ENCODE measurements around the gene M1AP. TPM values are rescaled to one million over a fixed set of nuclear protein-coding genes. Genes with fewer than 3 reads are reported as not detected.

The M1AP gene
- total RNA-seq, 1 donor from 2014 or later, result 0.81 TPM

GRCh38 chr2:74646834-74647482 is 1.2 kb downstream of the M1AP start:
- peaks cover 3% of the 10 kb centered on the region for H3K9me3 Mint-ChIP-seq (ENCODE audit: unreplicated experiment)

GRCh38 chr2:74646201-74646600 is 1.9 kb downstream of the M1AP start:
- peaks cover 3% of the 10 kb centered on the region for H3K9me3 Mint-ChIP-seq (ENCODE audit: unreplicated experiment)
- H3K36me3 Mint-ChIP-seq (ENCODE audit: unreplicated experiment), result no peaks in the 10 kb centered on the region
- peaks cover 5% of the 10 kb centered on the region for H3K27me3 Mint-ChIP-seq (ENCODE audit: unreplicated experiment)
- no peak overlapping the region for H3K27ac Mint-ChIP-seq (ENCODE audit: unreplicated experiment)
- TF ChIP-seq CTCF (IDR thresholded peaks at IDR 0.05; ENCODE audit: partially characterized antibody, unreplicated experiment), result no peak
- no peak for DNase-seq
- H3K4me1 Mint-ChIP-seq (ENCODE audit: low read depth, unreplicated experiment), result no peaks in the 10 kb centered on the region
- H3K4me3 Mint-ChIP-seq (ENCODE audit: unreplicated experiment), result no peak overlapping the region

More at GRCh38 chr2:74646834-74647482, 1.2 kb downstream of the M1AP start:
- H3K27ac Mint-ChIP-seq (ENCODE audit: unreplicated experiment), result no peak overlapping the region
- H3K36me3 Mint-ChIP-seq (ENCODE audit: unreplicated experiment), result no peaks in the 10 kb centered on the region
- H3K27me3 Mint-ChIP-seq (ENCODE audit: unreplicated experiment), result peaks cover 5% of the 10 kb centered on the region
- H3K4me3 Mint-ChIP-seq (ENCODE audit: unreplicated experiment), result peak overlapping the region; percentile 18
- TF ChIP-seq CTCF (IDR thresholded peaks at IDR 0.05; ENCODE audit: partially characterized antibody, unreplicated experiment), result no peak
- DNase-seq, result no peak
- no peaks in the 10 kb centered on the region for H3K4me1 Mint-ChIP-seq (ENCODE audit: low read depth, unreplicated experiment)

GRCh38 chr2:74645344-74645743 is 2.8 kb downstream of the M1AP start:
- no peak for DNase-seq
- no peak overlapping the region for H3K27ac Mint-ChIP-seq (ENCODE audit: unreplicated experiment)
- H3K27me3 Mint-ChIP-seq (ENCODE audit: unreplicated experiment), result peaks cover 5% of the 10 kb centered on the region
- no peak for TF ChIP-seq CTCF (IDR thresholded peaks at IDR 0.05; ENCODE audit: partially characterized antibody, unreplicated experiment)
- peaks cover 3% of the 10 kb centered on the region for H3K9me3 Mint-ChIP-seq (ENCODE audit: unreplicated experiment)
- no peaks in the 10 kb centered on the region for H3K36me3 Mint-ChIP-seq (ENCODE audit: unreplicated experiment)
- no peak overlapping the region for H3K4me3 Mint-ChIP-seq (ENCODE audit: unreplicated experiment)
- no peaks in the 10 kb centered on the region for H3K4me1 Mint-ChIP-seq (ENCODE audit: low read depth, unreplicated experiment)

- no peaks in the 10 kb centered on the region for H3K27me3 Mint-ChIP-seq (ENCODE audit: unreplicated experiment)
- no peaks in the 10 kb centered on the region for H3K4me1 Mint-ChIP-seq (ENCODE audit: low read depth, unreplicated experiment)
- H3K36me3 Mint-ChIP-seq (ENCODE audit: unreplicated experiment), result no peaks in the 10 kb centered on the region
- no peak overlapping the region for H3K4me3 Mint-ChIP-seq (ENCODE audit: unreplicated experiment)
- H3K27ac Mint-ChIP-seq (ENCODE audit: unreplicated experiment), result no peak overlapping the region
- no peaks in the 10 kb centered on the region for H3K9me3 Mint-ChIP-seq (ENCODE audit: unreplicated experiment)
- no peak for TF ChIP-seq CTCF (IDR thresholded peaks at IDR 0.05; ENCODE audit: partially characterized antibody, unreplicated experiment)
- no peak for DNase-seq
These were observed 8.6 kb downstream of the M1AP start for GRCh38 chr2:74639550-74639949.

- Mint-ChIP-seq H3K27ac (ENCODE audit: unreplicated experiment) (no peak overlapping the region), H3K4me3 (ENCODE audit: unreplicated experiment) (no peak overlapping the region), H3K36me3 (ENCODE audit: unreplicated experiment) (no peaks in the 10 kb centered on the region), H3K27me3 (ENCODE audit: unreplicated experiment) (no peaks in the 10 kb centered on the region), H3K4me1 (ENCODE audit: low read depth, unreplicated experiment) (no peaks in the 10 kb centered on the region), H3K9me3 (ENCODE audit: unreplicated experiment) (no peaks in the 10 kb centered on the region)
- DNase-seq, result no peak
- TF ChIP-seq CTCF (IDR thresholded peaks at IDR 0.05; ENCODE audit: partially characterized antibody, unreplicated experiment), result no peak
These were observed 15.2 kb downstream of the M1AP start for GRCh38 chr2:74632939-74633312.
